Osteoblast (primary cell): Measurements from ENCODE around the gene ACOX1. TPM values are rescaled to one million over a fixed set of nuclear protein-coding genes. Genes with fewer than 3 reads are reported as not detected.
A peak's percentile ranks its signal among the peaks of the same experiment; 100 is the strongest.

Experiments
- DNase-seq: peaks from one replicate; pipeline ENCODE4 v3.0.0; 2011; ENCODE audit warnings: low spot score, mixed read lengths; ENCODE audit not compliant: insufficient read length; ENCODE audit errors: missing footprints
- H2AFZ ChIP-seq: 2 replicates; pipeline ENCODE4 v1.6.0; 2011; ENCODE audit warnings: mild to moderate bottlenecking, low read length
- H3K27ac ChIP-seq: 2 replicates; pipeline ENCODE4 v1.5.1; 2011; ENCODE audit warnings: mild to moderate bottlenecking, low read depth, low read length, moderate library complexity
- H3K27me3 ChIP-seq: 2 replicates; pipeline ENCODE4 v1.6.0; 2012; ENCODE audit warnings: mild to moderate bottlenecking, control low read depth, inconsistent platforms, low read length, moderate library complexity; ENCODE audit not compliant: insufficient read depth
- H3K36me3 ChIP-seq: 2 replicates; pipeline ENCODE4 v1.5.1; 2011; ENCODE audit warnings: mild to moderate bottlenecking, low read length, control low read depth, moderate library complexity; ENCODE audit not compliant: insufficient read depth
- H3K4me1 ChIP-seq: 2 replicates; pipeline ENCODE4 v1.5.1; 2011; ENCODE audit warnings: mild to moderate bottlenecking, low read length, control low read depth, moderate library complexity; ENCODE audit not compliant: insufficient read depth
- H3K4me2 ChIP-seq: 2 replicates; pipeline ENCODE4 v1.6.0; 2011; ENCODE audit warnings: mild to moderate bottlenecking, low read length; ENCODE audit not compliant: insufficient read depth
- H3K4me3 ChIP-seq: fragments of 200-600 bp; sonication (generic); 3 replicates; pipeline ENCODE4 v1.5.1; 2012; ENCODE audit warnings: mild to moderate bottlenecking, low read length, inconsistent platforms; ENCODE audit not compliant: insufficient read depth
- H3K79me2 ChIP-seq: 2 replicates; pipeline ENCODE4 v1.6.0; 2012; ENCODE audit warnings: mild to moderate bottlenecking, low read length, control low read depth, inconsistent platforms; ENCODE audit not compliant: insufficient read depth
- H3K9me3 ChIP-seq: 2 replicates; pipeline ENCODE4 v1.5.1; 2011; ENCODE audit warnings: low read depth, low read length, control low read depth
- H4K20me1 ChIP-seq: 2 replicates; pipeline ENCODE4 v1.6.0; 2012; ENCODE audit warnings: mild to moderate bottlenecking, low read length, control low read depth; ENCODE audit not compliant: insufficient read depth
- total RNA-seq: library from RNA; depleted of rRNA; stranded (reverse); fragments of >200 nt; gene quantifications from 2 replicates; pipeline ENCODE4 v1.2.3, GENCODE V29; 2012
- TF ChIP-seq, protein P1 (sequence below): IDR thresholded peaks from 2 replicates; pipeline ENCODE4 v1.5.1; 2011; ENCODE audit warnings: mild to moderate bottlenecking, low read depth, low read length, moderate library complexity; ENCODE audit errors: extremely low read depth

Gene ACOX1
- total RNA-seq, 1 donor = 59.4 TPM

- H3K27ac ChIP-seq = no peak overlapping the region
- H2AFZ ChIP-seq = no peak overlapping the region
- H3K4me3 ChIP-seq = no peak overlapping the region
- peaks cover 18% of the 10 kb centered on the region for H3K79me2 ChIP-seq
- peaks cover 7% of the 10 kb centered on the region for H3K4me1 ChIP-seq
- DNase-seq = peak; percentile 49
- H3K36me3 ChIP-seq = peaks cover 40% of the 10 kb centered on the region
- no peaks in the 10 kb centered on the region for H3K27me3 ChIP-seq
- TF ChIP-seq, protein P1, sequence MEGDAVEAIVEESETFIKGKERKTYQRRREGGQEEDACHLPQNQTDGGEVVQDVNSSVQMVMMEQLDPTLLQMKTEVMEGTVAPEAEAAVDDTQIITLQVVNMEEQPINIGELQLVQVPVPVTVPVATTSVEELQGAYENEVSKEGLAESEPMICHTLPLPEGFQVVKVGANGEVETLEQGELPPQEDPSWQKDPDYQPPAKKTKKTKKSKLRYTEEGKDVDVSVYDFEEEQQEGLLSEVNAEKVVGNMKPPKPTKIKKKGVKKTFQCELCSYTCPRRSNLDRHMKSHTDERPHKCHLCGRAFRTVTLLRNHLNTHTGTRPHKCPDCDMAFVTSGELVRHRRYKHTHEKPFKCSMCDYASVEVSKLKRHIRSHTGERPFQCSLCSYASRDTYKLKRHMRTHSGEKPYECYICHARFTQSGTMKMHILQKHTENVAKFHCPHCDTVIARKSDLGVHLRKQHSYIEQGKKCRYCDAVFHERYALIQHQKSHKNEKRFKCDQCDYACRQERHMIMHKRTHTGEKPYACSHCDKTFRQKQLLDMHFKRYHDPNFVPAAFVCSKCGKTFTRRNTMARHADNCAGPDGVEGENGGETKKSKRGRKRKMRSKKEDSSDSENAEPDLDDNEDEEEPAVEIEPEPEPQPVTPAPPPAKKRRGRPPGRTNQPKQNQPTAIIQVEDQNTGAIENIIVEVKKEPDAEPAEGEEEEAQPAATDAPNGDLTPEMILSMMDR = no peak
- H3K9me3 ChIP-seq = no peaks in the 10 kb centered on the region
- H4K20me1 ChIP-seq = peaks cover 4% of the 10 kb centered on the region
- no peak overlapping the region for H3K4me2 ChIP-seq
Observed at GRCh38 chr17:75898791-75899190, 80.2 kb downstream of the ACOX1 start.

DNA sequence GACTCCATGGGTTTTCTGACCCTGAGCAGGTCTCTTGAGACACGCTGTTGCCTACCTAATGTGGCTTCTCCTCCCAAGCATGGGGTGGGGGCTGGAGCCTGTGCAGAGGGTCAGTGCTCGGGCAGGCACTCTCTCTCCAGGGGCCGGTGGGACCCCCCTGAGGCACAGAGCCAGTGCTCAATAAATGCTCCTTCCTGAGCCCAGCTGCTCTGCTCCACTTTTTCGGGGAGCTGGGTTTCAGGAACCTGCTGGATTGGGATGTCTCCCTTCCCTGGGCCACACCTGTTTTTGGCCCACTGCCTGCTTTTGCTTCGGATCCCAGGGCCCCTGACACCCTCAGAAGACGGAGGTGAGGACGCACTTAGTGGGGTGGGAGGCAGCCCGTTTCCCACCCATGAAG lies 80.9 kb downstream of the ACOX1 start:
- TF ChIP-seq, protein P1 = no peak
- no peak overlapping the region for H3K27ac ChIP-seq
- no peaks in the 10 kb centered on the region for H3K9me3 ChIP-seq
- H3K4me2 ChIP-seq = no peak overlapping the region
- H4K20me1 ChIP-seq = peaks cover 5% of the 10 kb centered on the region
- peaks cover 40% of the 10 kb centered on the region for H3K36me3 ChIP-seq
- H3K4me3 ChIP-seq = no peak overlapping the region
- H2AFZ ChIP-seq = no peak overlapping the region
- H3K79me2 ChIP-seq = peaks cover 19% of the 10 kb centered on the region
- H3K27me3 ChIP-seq = no peaks in the 10 kb centered on the region
- DNase-seq = no peak
- H3K4me1 ChIP-seq = peaks cover 6% of the 10 kb centered on the region

DNA sequence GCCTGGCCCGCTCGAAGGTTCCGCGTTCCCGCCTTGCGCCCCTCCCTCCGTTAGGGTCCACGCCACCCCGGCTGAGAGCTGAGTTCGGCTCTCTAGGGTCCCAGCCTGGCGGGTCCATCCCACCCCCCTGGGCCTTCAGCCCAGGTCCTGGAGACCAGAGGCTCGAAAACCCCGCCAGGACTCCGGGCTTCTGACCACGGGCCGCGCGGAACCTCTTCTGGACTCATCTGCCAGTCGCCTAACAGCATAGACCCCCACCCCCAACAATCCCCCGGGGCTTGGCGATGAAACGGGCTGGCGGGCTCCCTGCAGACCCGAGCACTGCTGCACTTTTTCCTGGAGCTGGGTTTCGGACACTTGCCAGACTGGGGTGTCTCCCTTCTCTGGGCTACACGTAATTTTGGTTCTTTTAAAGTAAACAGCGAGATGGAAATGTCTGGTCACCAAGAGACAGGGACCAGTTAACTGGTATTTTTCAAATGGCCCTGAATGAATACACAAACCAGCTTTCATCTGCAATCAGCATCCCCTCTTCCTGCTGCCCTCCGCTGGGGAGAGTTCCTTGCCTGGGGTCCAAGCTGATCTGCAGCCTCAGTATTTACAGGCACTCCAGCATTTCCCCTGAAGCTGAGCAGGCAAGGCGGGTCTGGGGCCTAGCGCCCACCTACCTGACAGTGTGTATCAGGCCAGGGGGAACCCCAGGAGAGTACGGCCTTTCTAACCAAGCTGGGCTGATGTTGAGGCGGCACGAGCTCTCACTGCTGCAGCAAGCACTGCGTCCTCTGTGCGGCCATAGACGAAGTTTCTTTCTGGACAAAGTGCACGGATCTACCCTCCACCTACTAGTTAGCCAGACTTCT lies 81.6 kb downstream of the ACOX1 start:
- TF ChIP-seq, protein P1 = no peak
- Histone ChIP-seq H2AFZ (peak overlapping the region; percentile 62), H3K79me2 (peaks cover 19% of the 10 kb centered on the region), H3K27ac (no peak overlapping the region), H3K4me1 (peaks cover 6% of the 10 kb centered on the region), H3K4me2 (peak overlapping the region; percentile 83), H3K36me3 (peaks cover 40% of the 10 kb centered on the region), H3K9me3 (no peaks in the 10 kb centered on the region), H3K4me3 (peak overlapping the region; percentile 82), H4K20me1 (peaks cover 7% of the 10 kb centered on the region), H3K27me3 (no peaks in the 10 kb centered on the region)
- DNase-seq = no peak

- H3K4me2 ChIP-seq = peak within 1 kb of the TSS; percentile 83
- H3K4me3 ChIP-seq = peak within 1 kb of the TSS; percentile 82
- H4K20me1 ChIP-seq = peaks cover 7% of the 10 kb centered on the region
- peak; percentile 99 for DNase-seq
- TF ChIP-seq, protein P1 = peak; percentile 24
- H3K36me3 ChIP-seq = peaks cover 37% of the 10 kb centered on the region
- no peak within 1 kb of the TSS for H3K27ac ChIP-seq
- no peaks in the 10 kb centered on the region for H3K9me3 ChIP-seq
- H3K4me1 ChIP-seq = peaks cover 6% of the 10 kb centered on the region
- H3K27me3 ChIP-seq = no peaks in the 10 kb centered on the region
- peaks cover 19% of the 10 kb centered on the region for H3K79me2 ChIP-seq
- H2AFZ ChIP-seq = peak within 1 kb of the TSS; percentile 78
Observed at GRCh38 chr17:75896415-75897159, 82.4 kb downstream of the ACOX1 start, which contains the start of gene TRIM65. Gene TRIM65 (minus strand): TSS chr17:75896951. CDS start chr17:75896937, 14 bp downstream.
